Tibial nerve (tissue), 4 donors: ENCODE data around the gene WNT9A. TPM values are rescaled to one million over a fixed set of nuclear protein-coding genes. Genes with fewer than 3 reads are reported as not detected.

ENCODE experiments used
- DNase-seq, 2 donors: peaks; one replicate each; pipeline ENCODE4 v3.0.0-alpha.2; 2019; ENCODE audit warnings: low spot score in 2 of 2
- H3K27ac ChIP-seq, 4 donors: fragments of 200-600 bp; sonication (generic) in 3 of 4; one replicate each; pipeline ENCODE4 v1.5.1; 2017 to 2019; ENCODE audit warnings: mild to moderate bottlenecking in 1 of 4
- H3K27me3 ChIP-seq, 2 donors: fragments of 200-600 bp; sonication (generic) in 1 of 2; one replicate each; pipeline versions ENCODE4 v1.5.1 to v1.6.0; 2017 to 2019
- H3K36me3 ChIP-seq, 3 donors: fragments of 200-600 bp; sonication (generic); one replicate each; pipeline ENCODE4 v1.5.1; 2018 to 2019
- H3K4me1 ChIP-seq, 4 donors: fragments of 200-600 bp; sonication (generic) in 3 of 4; one replicate each; pipeline ENCODE4 v1.5.1; 2017 to 2019
- H3K4me3 ChIP-seq, 4 donors: fragments of 200-600 bp; sonication (generic) in 3 of 4; one replicate each; pipeline ENCODE4 v1.5.1; 2017 to 2019; ENCODE audit warnings: mild to moderate bottlenecking in 1 of 4, moderate library complexity in 1 of 4
- H3K9me3 ChIP-seq, 4 donors: fragments of 200-600 bp; sonication (generic) in 3 of 4; one replicate each; pipeline ENCODE4 v1.5.1; 2017 to 2019
- CTCF ChIP-seq, 5 experiments: fragments of 200-600 bp in 3 of 5; fragments of 450-650 bp in 2 of 5; sonication (generic) in 3 of 5; IDR thresholded peaks; one replicate each; pipeline ENCODE4 v1.5.1; 2016 to 2019; ENCODE audit warnings: antibody characterized with exemption in 5 of 5, mild to moderate bottlenecking in 3 of 5, moderate library complexity in 2 of 5
- EP300 ChIP-seq, 2 donors: sonication (generic); formaldehyde crosslinking; IDR thresholded peaks; one replicate each; pipeline ENCODE4 v1.6.1; 2017; ENCODE audit warnings: antibody characterized with exemption in 2 of 2, mild to moderate bottlenecking in 1 of 2
- POLR2A ChIP-seq, 2 donors: fragments of 450-650 bp; IDR thresholded peaks; one replicate each; pipeline ENCODE4 v1.6.1; 2017; ENCODE audit warnings: antibody characterized with exemption in 2 of 2, mild to moderate bottlenecking in 2 of 2, moderate library complexity in 2 of 2
- WGBS, 2 donors: methylation state at CpG; one replicate each; pipeline ENCODE4 v1.1.5; 2018; 5-methylcytosine and 5-hydroxymethylcytosine counted together
- total RNA-seq, 4 donors: library from RNA; depleted of rRNA; stranded (reverse); fragments of >200 nt; gene quantifications; one replicate each; pipeline ENCODE4 v1.1.0, GENCODE V29; 2016

The WNT9A gene
- total RNA-seq, 4 donors from 2014 or later = 5.1 to 12.8 (median 8.5) TPM

GRCh38 chr1:227901906-227902640 is 45.7 kb downstream of the WNT9A start:
- Histone ChIP-seq H3K27me3 (no peaks in the 10 kb centered on the region), H3K36me3 (no peaks in the 10 kb centered on the region), H3K4me1 (peaks cover 0 to 26% (median 0%) of the 10 kb centered on the region in 4 donors), H3K9me3 (no peaks in the 10 kb centered on the region), H3K27ac (peak overlapping the region in 1 of 4 donors; percentile 47), H3K4me3 (no peak overlapping the region)
- DNase-seq = no peak
- 49 to 58% methylated on average over 10 of the region's 11 CpGs for WGBS, 2 donors
- TF ChIP-seq EP300 (IDR thresholded peaks at IDR 0.05) (no peak), CTCF (IDR thresholded peaks at IDR 0.05) (no peak), POLR2A (IDR thresholded peaks at IDR 0.05) (no peak)

- H3K9me3 ChIP-seq = no peaks in the 10 kb centered on the region
- H3K4me1 ChIP-seq = peaks cover 0 to 27% (median 0%) of the 10 kb centered on the region in 4 donors
- no peak overlapping the region for H3K27ac ChIP-seq
- TF ChIP-seq CTCF (IDR thresholded peaks at IDR 0.05) = no peak
- TF ChIP-seq POLR2A (IDR thresholded peaks at IDR 0.05) = no peak
- TF ChIP-seq EP300 (IDR thresholded peaks at IDR 0.05) = no peak
- no peak for DNase-seq
- no peak overlapping the region for H3K4me3 ChIP-seq
- no peaks in the 10 kb centered on the region for H3K27me3 ChIP-seq
- no peaks in the 10 kb centered on the region for H3K36me3 ChIP-seq
- WGBS, 2 donors = 88 to 91% methylated on average over 10 to 13 of the region's 13 CpGs
Measured at GRCh38 chr1:227901239-227901905, 46.4 kb downstream of the WNT9A start.

- no peak for DNase-seq
- Histone ChIP-seq H3K36me3 (no peaks in the 10 kb centered on the region), H3K4me3 (no peak overlapping the region), H3K4me1 (peaks cover 0 to 31% (median 0%) of the 10 kb centered on the region in 4 donors), H3K27me3 (no peaks in the 10 kb centered on the region), H3K27ac (no peak overlapping the region), H3K9me3 (no peaks in the 10 kb centered on the region)
- WGBS, 2 donors = 83 to 93% methylated on average over 13 of the region's 13 CpGs
- no peak for TF ChIP-seq POLR2A (IDR thresholded peaks at IDR 0.05)
- no peak for TF ChIP-seq EP300 (IDR thresholded peaks at IDR 0.05)
- no peak for TF ChIP-seq CTCF (IDR thresholded peaks at IDR 0.05)
Measured at GRCh38 chr1:227900571-227901051, 47.1 kb downstream of the WNT9A start.

GRCh38 chr1:227899820-227900449 is 47.8 kb downstream of the WNT9A start:
- Histone ChIP-seq H3K27ac (no peak overlapping the region), H3K9me3 (no peaks in the 10 kb centered on the region), H3K36me3 (no peaks in the 10 kb centered on the region), H3K4me1 (peaks cover 0 to 30% (median 0%) of the 10 kb centered on the region in 4 donors), H3K4me3 (no peak overlapping the region), H3K27me3 (no peaks in the 10 kb centered on the region)
- 66 to 74% methylated on average over 14 to 18 of the region's 18 CpGs for WGBS, 2 donors
- DNase-seq = no peak
- TF ChIP-seq CTCF (IDR thresholded peaks at IDR 0.05) (no peak), EP300 (IDR thresholded peaks at IDR 0.05) (no peak), POLR2A (IDR thresholded peaks at IDR 0.05) (no peak)
